Right atrium auricular region (tissue), 2 donors: ENCODE data around the gene LRRD1. TPM values are rescaled to one million over a fixed set of nuclear protein-coding genes. Genes with fewer than 3 reads are reported as not detected.

Experiments used
- DNase-seq: peaks from one replicate; pipeline ENCODE4 v3.0.0-alpha.2; 2019; ENCODE audit warnings: low spot score
- H3K27ac ChIP-seq, 2 donors: fragments of 200-600 bp; sonication (generic); 1 replicate in 1 of 2; 2 replicates in 1 of 2; pipeline ENCODE4 v1.5.1; 2016 to 2019
- H3K27me3 ChIP-seq, 2 donors: fragments of 200-600 bp; sonication (generic); one replicate each; pipeline versions ENCODE4 v1.5.1 to v1.6.0; 2017 to 2019
- H3K36me3 ChIP-seq: fragments of 200-600 bp; sonication (generic); one replicate; pipeline ENCODE4 v1.5.1; 2016
- H3K4me1 ChIP-seq, 2 donors: fragments of 200-600 bp; sonication (generic); one replicate each; pipeline versions ENCODE4 v1.5.1 to v1.6.0; 2017 to 2019
- H3K4me3 ChIP-seq, 2 donors: fragments of 200-600 bp; sonication (generic); 1 replicate in 1 of 2; 2 replicates in 1 of 2; pipeline ENCODE4 v1.5.1; 2017 to 2019; ENCODE audit warnings: mild to moderate bottlenecking in 1 of 2, moderate library complexity in 1 of 2
- H3K9me3 ChIP-seq, 2 donors: fragments of 200-600 bp; sonication (generic); one replicate each; pipeline ENCODE4 v1.5.1; 2019
- total RNA-seq, 2 donors: library from RNA; depleted of rRNA; stranded (reverse); fragments of >200 nt; gene quantifications; one replicate each; pipeline ENCODE4 v1.1.0, GENCODE V29; 2016
- TF ChIP-seq, protein P1 (sequence below), 2 donors: fragments of 200-600 bp; sonication (generic); IDR thresholded peaks; one replicate each; pipeline ENCODE4 v1.5.1; 2019; ENCODE audit warnings: antibody characterized with exemption in 2 of 2

LRRD1 gene
- total RNA-seq, 2 donors from 2014 or later = 0.30 TPM; not detected in 1

DNA sequence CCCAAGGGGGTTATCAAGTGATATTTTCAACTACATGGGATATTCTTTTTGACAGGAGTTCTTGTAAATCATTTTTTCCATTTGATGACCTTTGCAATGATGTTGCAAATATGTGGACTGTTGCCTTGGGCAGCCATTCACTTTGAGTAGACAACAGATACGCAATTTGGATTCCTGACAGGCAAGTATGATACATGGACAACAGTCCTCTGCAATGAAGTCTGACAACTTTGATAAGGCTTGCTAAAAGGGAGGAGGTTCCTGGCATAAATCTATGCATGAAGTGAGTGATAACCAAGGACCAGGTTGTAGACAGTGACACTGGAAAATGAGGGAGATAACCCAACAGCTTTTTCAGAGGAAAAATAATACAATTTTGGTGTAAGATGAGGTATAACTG is 17.7 kb downstream of the LRRD1 start:
- DNase-seq = no peak
- TF ChIP-seq, protein P1, sequence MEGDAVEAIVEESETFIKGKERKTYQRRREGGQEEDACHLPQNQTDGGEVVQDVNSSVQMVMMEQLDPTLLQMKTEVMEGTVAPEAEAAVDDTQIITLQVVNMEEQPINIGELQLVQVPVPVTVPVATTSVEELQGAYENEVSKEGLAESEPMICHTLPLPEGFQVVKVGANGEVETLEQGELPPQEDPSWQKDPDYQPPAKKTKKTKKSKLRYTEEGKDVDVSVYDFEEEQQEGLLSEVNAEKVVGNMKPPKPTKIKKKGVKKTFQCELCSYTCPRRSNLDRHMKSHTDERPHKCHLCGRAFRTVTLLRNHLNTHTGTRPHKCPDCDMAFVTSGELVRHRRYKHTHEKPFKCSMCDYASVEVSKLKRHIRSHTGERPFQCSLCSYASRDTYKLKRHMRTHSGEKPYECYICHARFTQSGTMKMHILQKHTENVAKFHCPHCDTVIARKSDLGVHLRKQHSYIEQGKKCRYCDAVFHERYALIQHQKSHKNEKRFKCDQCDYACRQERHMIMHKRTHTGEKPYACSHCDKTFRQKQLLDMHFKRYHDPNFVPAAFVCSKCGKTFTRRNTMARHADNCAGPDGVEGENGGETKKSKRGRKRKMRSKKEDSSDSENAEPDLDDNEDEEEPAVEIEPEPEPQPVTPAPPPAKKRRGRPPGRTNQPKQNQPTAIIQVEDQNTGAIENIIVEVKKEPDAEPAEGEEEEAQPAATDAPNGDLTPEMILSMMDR (IDR thresholded peaks at IDR 0.05) = no peak
- no peak overlapping the region for H3K27ac ChIP-seq

GRCh38 chr7:92158660-92159575 is 20.0 kb downstream of the LRRD1 start:
- no peaks in the 10 kb centered on the region for H3K9me3 ChIP-seq
- no peaks in the 10 kb centered on the region for H3K4me1 ChIP-seq
- no peaks in the 10 kb centered on the region for H3K36me3 ChIP-seq
- no peak for DNase-seq
- H3K27ac ChIP-seq = no peak overlapping the region
- H3K27me3 ChIP-seq = no peaks in the 10 kb centered on the region
- TF ChIP-seq, protein P1 (IDR thresholded peaks at IDR 0.05) = no peak
- no peak overlapping the region for H3K4me3 ChIP-seq

More for the DNA sequence above, 17.7 kb downstream of the LRRD1 start:
- Histone ChIP-seq H3K4me3 (no peak overlapping the region), H3K27me3 (no peaks in the 10 kb centered on the region), H3K36me3 (no peaks in the 10 kb centered on the region), H3K9me3 (no peaks in the 10 kb centered on the region), H3K4me1 (no peaks in the 10 kb centered on the region)

GRCh38 chr7:92156990-92157389 is 22.0 kb downstream of the LRRD1 start:
- TF ChIP-seq, protein P1 (IDR thresholded peaks at IDR 0.05) = no peak
- H3K27ac ChIP-seq = no peak overlapping the region
- no peak for DNase-seq
- H3K4me1 ChIP-seq = no peaks in the 10 kb centered on the region
- H3K36me3 ChIP-seq = no peaks in the 10 kb centered on the region
- no peak overlapping the region for H3K4me3 ChIP-seq
- no peaks in the 10 kb centered on the region for H3K9me3 ChIP-seq
- no peaks in the 10 kb centered on the region for H3K27me3 ChIP-seq

DNA sequence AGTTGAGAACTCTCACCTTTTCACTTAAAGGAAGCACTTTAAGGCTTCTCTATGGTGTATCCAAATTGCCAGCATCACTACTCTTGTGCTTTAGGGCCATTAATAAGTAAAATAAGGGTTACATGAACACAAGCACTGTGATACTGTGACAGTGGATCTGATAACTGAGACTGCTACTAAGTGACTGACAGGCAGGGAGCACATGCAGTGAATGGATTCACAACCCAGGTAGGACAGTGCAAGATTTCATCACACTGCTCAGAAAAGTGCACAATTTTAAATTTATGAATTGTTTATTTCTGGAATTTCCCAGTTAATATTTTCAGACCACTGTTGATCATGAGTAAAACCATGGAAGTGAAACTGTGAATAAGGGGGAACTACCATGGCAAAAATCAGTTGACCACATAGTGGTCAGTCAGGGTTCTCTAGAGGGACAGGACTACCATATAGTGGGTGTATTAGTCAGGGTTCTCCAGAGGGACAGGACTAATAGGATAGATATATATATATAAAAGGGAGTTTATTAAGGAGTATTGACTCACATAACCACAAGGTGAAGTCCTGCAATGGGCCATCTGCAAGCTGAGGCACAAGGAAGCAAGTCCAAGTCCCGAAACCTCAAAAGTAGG is 23.7 kb downstream of the LRRD1 start:
- TF ChIP-seq, protein P1 (IDR thresholded peaks at IDR 0.05) = no peak
- Histone ChIP-seq H3K4me1 (no peaks in the 10 kb centered on the region), H3K27ac (no peak overlapping the region), H3K36me3 (no peaks in the 10 kb centered on the region), H3K4me3 (no peak overlapping the region), H3K9me3 (no peaks in the 10 kb centered on the region), H3K27me3 (no peaks in the 10 kb centered on the region)
- no peak for DNase-seq

DNA sequence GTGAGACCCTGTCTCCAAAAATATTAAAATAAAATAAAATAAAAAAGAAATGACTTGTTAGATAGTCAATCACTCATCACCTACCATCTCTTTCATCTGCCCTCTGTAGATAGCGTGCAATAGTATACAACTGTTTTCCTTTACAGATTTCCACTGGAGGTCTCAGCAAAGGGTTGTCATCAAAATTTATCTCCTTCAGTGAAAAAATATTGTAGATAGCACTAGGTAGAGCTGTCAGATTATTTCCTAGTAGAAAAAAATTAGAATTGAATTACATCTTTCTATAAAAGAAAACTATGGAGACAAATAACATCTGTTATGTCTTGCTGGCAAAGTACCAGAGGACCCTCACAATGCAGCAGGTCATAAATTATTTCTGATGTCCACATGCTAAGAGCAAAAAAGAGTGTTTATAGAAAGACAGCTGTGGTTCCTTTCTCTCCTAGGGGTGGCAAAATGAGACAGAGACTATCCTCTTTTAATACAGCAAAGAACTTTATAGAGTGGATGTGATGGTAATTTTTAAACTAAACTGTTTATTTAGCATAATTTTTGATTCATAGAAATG is 28.4 kb downstream of the LRRD1 start:
- Histone ChIP-seq H3K36me3 (no peaks in the 10 kb centered on the region), H3K27me3 (no peaks in the 10 kb centered on the region), H3K4me3 (no peak overlapping the region), H3K9me3 (no peaks in the 10 kb centered on the region), H3K4me1 (no peaks in the 10 kb centered on the region), H3K27ac (no peak overlapping the region)
- TF ChIP-seq, protein P1 (IDR thresholded peaks at IDR 0.05) = no peak
- DNase-seq = no peak
